K562 (cell line): ENCODE results near the gene NCKIPSD. TPM values are rescaled to one million over a fixed set of nuclear protein-coding genes. Genes with fewer than 3 reads are reported as not detected.
A peak's percentile ranks its signal among the peaks of the same experiment; 100 is the strongest.

Experiments used
- ATAC-seq: fragments of 200-7000 bp; cut with Tn5 transposase; 3 replicates; pipeline ENCODE4 v1.9.1; 2020; ENCODE audit warnings: moderate library complexity
- BruUV-seq: library from RNA; stranded (reverse); fragments of 400-500 nt; replicated peaks from 2 replicates; lab custom pipeline; 2021; lab: Mats Ljungman, UMichigan
- CTCF ChIA-PET: fragments of 300-600 bp; formaldehyde crosslinking; extraction: SDS; loops from one replicate; lab custom pipeline; 2021; ENCODE audit warnings: low intra/inter-chr PET ratio; lab: Yijun Ruan, JAX
- POLR2A ChIA-PET: fragments of 300-600, 350-650 bp; sonication (Branson Sonifier 250); formaldehyde crosslinking; extraction: SDS; loops from one replicate; lab custom pipeline; 2021; ENCODE audit warnings: antibody characterized with exemption, inconsistent platforms; lab: Yijun Ruan, JAX
- DNase-seq, 4 experiments: peaks; one replicate each; pipeline versions ENCODE4 v3.0.0 to v3.0.0-alpha.2; 2011 to 2018; ENCODE audit warnings: low spot score in 3 of 4, mixed read lengths in 3 of 4; ENCODE audit errors: extremely low read depth in 1 of 4
- FAIRE-seq: peaks from 2 replicates; lab custom pipeline; 2011; peaks lifted over from hg19 to GRCh38; lab: Jason Lieb, UNC
- H2AFZ ChIP-seq: 2 replicates; pipeline ENCODE4 v1.6.0; 2011; ENCODE audit warnings: low read depth, low read length, control low read depth, inconsistent platforms
- H3K27ac ChIP-seq: fragments of 200-600 bp; 3 replicates; pipeline ENCODE4 v1.8.0; 2011; ENCODE audit warnings: low read depth, mild to moderate bottlenecking, control low read depth, inconsistent platforms, low read length, moderate library complexity, mixed read lengths; ENCODE audit errors: extremely low read depth
- H3K27me3 ChIP-seq, 2 experiments: fragments of 300-600 bp in 1 of 2; 2 replicates in 1 of 2; 3 replicates in 1 of 2; pipeline versions ENCODE4 v1.6.0 to v1.8.0; 2011; ENCODE audit warnings: inconsistent platforms in 2 of 2, low read length in 2 of 2, mild to moderate bottlenecking in 1 of 2, mixed read lengths in 1 of 2, moderate library complexity in 1 of 2; ENCODE audit not compliant: control insufficient read depth in 2 of 2, insufficient read depth in 2 of 2
- H3K36me3 ChIP-seq: fragments of 300-600 bp; 3 replicates; pipeline ENCODE4 v1.8.0; 2011; ENCODE audit warnings: mild to moderate bottlenecking, low read length, inconsistent platforms; ENCODE audit not compliant: control insufficient read depth, insufficient read depth
- H3K4me1 ChIP-seq, 2 experiments: fragments of 200-600 bp in 1 of 2; replicated peaks in 1 of 2; 2 replicates in 1 of 2; 3 replicates in 1 of 2; pipeline versions ENCODE4 v1.5.1 to v1.8.0; 2011; ENCODE audit warnings: inconsistent platforms in 2 of 2, low read length in 2 of 2, mild to moderate bottlenecking in 1 of 2, mixed read lengths in 1 of 2, moderate library complexity in 1 of 2; ENCODE audit not compliant: control insufficient read depth in 2 of 2, insufficient read depth in 2 of 2
- H3K4me2 ChIP-seq: 2 replicates; pipeline ENCODE4 v1.6.1; 2011; ENCODE audit warnings: low read length, control low read depth, inconsistent platforms, mixed read lengths; ENCODE audit not compliant: insufficient read depth
- H3K4me3 ChIP-seq: fragments of 200-600 bp; sonication (generic), shearing (Covaris generic); 2 replicates; pipeline ENCODE4 v1.5.1; 2016; ENCODE audit warnings: control low read depth, inconsistent platforms
- H3K79me2 ChIP-seq: fragments of 200-600 bp; 3 replicates; pipeline ENCODE4 v1.8.0; 2011; ENCODE audit warnings: low read length, inconsistent platforms; ENCODE audit not compliant: control insufficient read depth, insufficient read depth
- H3K9ac ChIP-seq, 2 experiments: 2 replicates each; pipeline versions ENCODE4 v1.6.0 to v1.6.1; 2011; ENCODE audit warnings: low read depth in 2 of 2, low read length in 2 of 2, control low read depth in 1 of 2, inconsistent platforms in 1 of 2, mild to moderate bottlenecking in 1 of 2, mixed read lengths in 1 of 2; ENCODE audit not compliant: insufficient read depth in 1 of 2
- H3K9me1 ChIP-seq: one replicate; pipeline ENCODE4 v1.6.0; 2011; ENCODE audit warnings: inconsistent platforms, mild to moderate bottlenecking, low read length, moderate library complexity; ENCODE audit not compliant: control insufficient read depth, insufficient read depth
- H3K9me3 ChIP-seq: replicated peaks from 2 replicates; pipeline ENCODE4 v1.5.1; 2011; ENCODE audit warnings: low read depth, low read length, inconsistent platforms; ENCODE audit not compliant: control insufficient read depth, insufficient read depth
- H4K20me1 ChIP-seq: replicated peaks from 2 replicates; pipeline ENCODE4 v1.6.1; 2011; ENCODE audit warnings: low read length, inconsistent platforms, mixed read lengths; ENCODE audit not compliant: control insufficient read depth, insufficient read depth
- CEBPB ChIP-seq: fragments of 450-650 bp; IDR thresholded peaks from 2 replicates; pipeline ENCODE4 v1.6.1; 2016; ENCODE audit warnings: missing genetic modification characterization, missing compliant biosample characterization
- FOS ChIP-seq: IDR thresholded peaks from 3 replicates; pipeline ENCODE4 v1.6.1; 2011; ENCODE audit not compliant: insufficient read length; ENCODE audit errors: extremely low read depth
- KAT2B ChIP-seq: IDR thresholded peaks from one replicate; pipeline ENCODE4 v1.6.1; 2012; ENCODE audit warnings: low read depth, mild to moderate bottlenecking, control low read depth, inconsistent platforms, low read length, moderate library complexity
- NFE2 ChIP-seq: IDR thresholded peaks from 2 replicates; pipeline ENCODE4 v1.6.1; 2014; ENCODE audit warnings: antibody characterized with exemption, low read depth
- PTTG1 ChIP-seq: fragments of 450-650 bp; IDR thresholded peaks from 2 replicates; pipeline ENCODE4 v1.6.1; 2016; ENCODE audit warnings: low read depth, mild to moderate bottlenecking, missing genetic modification characterization, missing compliant biosample characterization
- PYGO2 ChIP-seq: fragments of 450-650 bp; IDR thresholded peaks from 2 replicates; pipeline ENCODE4 v1.6.1; 2016; ENCODE audit warnings: mild to moderate bottlenecking, missing genetic modification characterization, moderate library complexity, missing compliant biosample characterization
- RBM14 ChIP-seq: fragments of 200-400 bp; formaldehyde crosslinking; IDR thresholded peaks from 2 replicates; pipeline ENCODE4 v1.6.1; 2018; ENCODE audit warnings: low read depth, mild to moderate bottlenecking, low read length, moderate library complexity, borderline replicate concordance; ENCODE audit not compliant: insufficient read depth
- REST ChIP-seq, 2 experiments: fragments of 450-650 bp; formaldehyde crosslinking in 1 of 2; IDR thresholded peaks; 2 replicates each; pipeline versions ENCODE4 v1.4.0 to v1.6.1; 2014 to 2020; ENCODE audit warnings: mild to moderate bottlenecking in 2 of 2, borderline replicate concordance in 1 of 2, low read depth in 1 of 2
- RFX5 ChIP-seq: IDR thresholded peaks from 2 replicates; pipeline ENCODE4 v1.6.1; 2011; ENCODE audit warnings: low read depth, mild to moderate bottlenecking, improper control_type of control experiment, low read length
- SIRT6 ChIP-seq: IDR thresholded peaks from one replicate; pipeline ENCODE4 v1.6.1; 2012; ENCODE audit warnings: low read depth, mild to moderate bottlenecking, control low read depth, inconsistent platforms, low read length, moderate library complexity
- TCF3 ChIP-seq: sonication (generic); formaldehyde crosslinking; IDR thresholded peaks from 2 replicates; pipeline ENCODE4 v1.4.0; 2020; ENCODE audit warnings: mild to moderate bottlenecking, missing genetic modification reagents
- ZNF175 ChIP-seq: fragments of 200-800 bp; sonication (Bioruptor generic); IDR thresholded peaks from 2 replicates; pipeline ENCODE4 v1.6.1; 2016; ENCODE audit warnings: low read depth, mild to moderate bottlenecking, missing genetic modification characterization, missing compliant biosample characterization
- WGBS: fragments of 100-300 bp; shearing (Covaris generic); methylation state at CpG from one replicate; pipeline ENCODE4 v1.1.6; 2016; ENCODE audit warnings: low coverage, mixed read lengths; ENCODE audit not compliant: insufficient coverage; ENCODE audit errors: missing lambda C conversion rate; 5-methylcytosine and 5-hydroxymethylcytosine counted together
- in situ Hi-C: fragments of 300-500 bp; cut with MboI; formaldehyde crosslinking; loops from 4 replicates; pipeline ENCODE4 v1.15.0; 2018; ENCODE audit warnings: inconsistent platforms, mixed read lengths
- intact Hi-C: fragments of 100-400 bp; cut with micrococcal nuclease; formaldehyde crosslinking; loops from 2 replicates; pipeline ENCODE4 v1.14.2; 2022
- polyA plus RNA-seq, 8 experiments: library from polyadenylated mRNA; depleted of rRNA in 4 of 8; stranded (reverse) in 5 of 8; unstranded in 3 of 8; fragments of >200 nt; fragmentation: Nextera tagmentation in 2 of 8; fragmentation: Illumina TruSeq in 1 of 8; extraction: Ambion mirVana in 2 of 8; extraction: Trizol in 1 of 8; gene quantifications; 2 replicates each; pipeline versions ENCODE4 v1.2.1 to v1.2.3, GENCODE V29; 2011 to 2014; ENCODE audit warnings: inconsistent platforms in 1 of 8, missing spikeins in 1 of 8
- total RNA-seq, 7 experiments: library from RNA; depleted of rRNA in 6 of 7; stranded (reverse); fragments of >200 nt in 6 of 7; fragmentation: Illumina TruSeq in 2 of 7; extraction: Trizol in 2 of 7; gene quantifications; 2 replicates each; pipeline versions ENCODE4 v1.2.1 to v1.2.3, GENCODE V29; 2011 to 2021; ENCODE audit warnings: low replicate concordance in 1 of 7

NCKIPSD gene
- total and polyA plus RNA-seq, 9 of the 15 experiments (the other 6 are each of a cell fraction or from before 2014, with no cell fraction given): 0.49 to 24.4 (median 12.3) TPM

GRCh38 chr3:48716982-48717746, 31.4 kb upstream of the NCKIPSD start, which contains the start of gene IP6K2 (continued):
- TF ChIP-seq PYGO2 (tag): no peak

GRCh38 chr3:48716508-48716981, 30.8 kb upstream of the NCKIPSD start:
- CTCF ChIA-PET: no interaction called here
- Histone ChIP-seq H3K9ac (peak overlapping the region; percentile 97 to 98), H3K79me2 (peaks cover 53% of the 10 kb centered on the region), H3K36me3 (peaks cover 31% of the 10 kb centered on the region), H3K9me3 (no peaks in the 10 kb centered on the region), H3K9me1 (no peaks in the 10 kb centered on the region), H4K20me1 (no peaks in the 10 kb centered on the region), H3K4me2 (peak overlapping the region; percentile 91), H2AFZ (peak overlapping the region; percentile 72; the same call in 1 of the 2 replicates), H3K4me3 (peak overlapping the region; percentile 98), H3K4me1 (peaks cover 3 to 9% of the 10 kb centered on the region in 2 experiments; a peak in 4 of 5 replicates), H3K27ac (peak overlapping the region; percentile 98), H3K27me3 (no peaks in the 10 kb centered on the region)
- in situ Hi-C loops: no loop called here
- 0% methylated on average over 10 of the region's 16 CpGs for WGBS
- no TSS peak for BruUV-seq
- intact Hi-C loops: no loop called here
- ATAC-seq: peak; percentile 39
- POLR2A ChIA-PET: interaction anchor here (0.5 to 2.3 kb wide), 7 partner anchors 9 to 546 kb away, joined by 3 to 13 read pairs (median 3); partner anchors contain the start of gene ARIH2
- FAIRE-seq: no peak
- DNase-seq: peak; percentile 14 to 29 (median 26)
- TF ChIP-seq SIRT6: no peak
- TF ChIP-seq CEBPB (tag): no peak
- no peak for TF ChIP-seq ZNF175 (CRISPR knock-in tag)
- TF ChIP-seq TCF3 (CRISPR knock-in tag): no peak
- TF ChIP-seq RFX5: no peak
- no peak for TF ChIP-seq PTTG1 (tag)
- no peak for TF ChIP-seq KAT2B
- no peak for TF ChIP-seq FOS
- TF ChIP-seq RBM14: no peak
- no peak for TF ChIP-seq REST (IDR thresholded peaks at IDR 0.05; ENCODE audit: borderline replicate concordance)
- no peak for TF ChIP-seq REST (CRISPR knock-in tag; IDR thresholded peaks at IDR 0.05; ENCODE audit: low read depth)
- TF ChIP-seq NFE2: no peak
